Measurements from ENCODE around the gene SMYD5.

- TF ChIP-seq CTCF (IDR thresholded peaks at IDR 0.05; ENCODE audit: insufficient read depth, low read length, poor library complexity, severe bottlenecking) (no peak), EZH2phosphoT487 (conservative IDR thresholded peaks at IDR 0.05; ENCODE audit: low read length) (no peak)
These were observed 18.5 kb downstream of the SMYD5 start for GRCh38 chr2:73232403-73233153.
